Kidney glomerular epithelial cell (primary cell): Measurements from ENCODE around the gene PRM1.
A peak's percentile ranks its signal among the peaks of the same experiment; 100 is the strongest.

ENCODE experiments used
- DNase-seq: peaks from one replicate; lab custom pipeline; 2025; lab: John Stamatoyannopoulos, UW

PRM1 gene

GRCh38 chr16:11280616-11281522 lies at the start of gene PRM1:
PRM1 (minus strand) TSS chr16:11281330; CDS start chr16:11281238, 92 bp downstream.
- DNase-seq = no peak

DNA sequence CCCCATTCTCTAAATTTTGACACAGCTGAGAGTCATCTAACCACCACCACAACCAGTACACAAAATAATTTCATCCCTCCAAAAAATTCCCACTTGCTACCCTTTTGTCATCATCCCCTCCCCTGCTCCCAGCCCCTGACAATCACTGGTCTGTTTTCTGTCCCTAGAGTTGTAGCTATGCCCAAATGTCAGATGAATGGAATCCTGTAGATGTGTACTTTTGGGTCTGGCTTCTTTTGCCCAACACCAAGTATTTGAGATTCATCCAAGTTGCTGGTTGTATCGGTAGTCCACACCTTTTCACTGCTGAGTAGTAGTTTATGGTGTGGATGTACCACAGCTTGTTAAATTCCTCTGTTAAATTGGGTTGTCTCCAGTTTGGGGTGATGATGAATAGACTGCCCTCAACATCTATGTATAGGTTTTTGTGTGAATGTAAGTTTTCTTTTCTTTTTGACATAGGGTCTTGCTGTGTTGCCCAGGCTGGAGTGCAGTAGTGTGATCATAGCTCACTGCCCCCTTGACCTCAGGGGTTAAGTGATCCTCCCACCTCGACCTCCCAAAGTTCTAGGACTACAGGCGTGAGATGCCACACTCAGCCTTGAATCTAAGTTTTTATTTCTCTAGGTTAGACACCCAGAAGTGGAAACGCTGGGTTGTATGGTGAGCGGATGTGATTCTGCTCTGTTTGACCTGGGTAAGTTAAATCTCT lies 49.6 kb upstream of the PRM1 start:
- no peak for DNase-seq

- DNase-seq = no peak
These were observed 48.8 kb upstream of the PRM1 start for GRCh38 chr16:11329891-11330290.

- peak; percentile 63 for DNase-seq
These were observed 48.0 kb upstream of the PRM1 start for GRCh38 chr16:11329071-11329491.

DNA sequence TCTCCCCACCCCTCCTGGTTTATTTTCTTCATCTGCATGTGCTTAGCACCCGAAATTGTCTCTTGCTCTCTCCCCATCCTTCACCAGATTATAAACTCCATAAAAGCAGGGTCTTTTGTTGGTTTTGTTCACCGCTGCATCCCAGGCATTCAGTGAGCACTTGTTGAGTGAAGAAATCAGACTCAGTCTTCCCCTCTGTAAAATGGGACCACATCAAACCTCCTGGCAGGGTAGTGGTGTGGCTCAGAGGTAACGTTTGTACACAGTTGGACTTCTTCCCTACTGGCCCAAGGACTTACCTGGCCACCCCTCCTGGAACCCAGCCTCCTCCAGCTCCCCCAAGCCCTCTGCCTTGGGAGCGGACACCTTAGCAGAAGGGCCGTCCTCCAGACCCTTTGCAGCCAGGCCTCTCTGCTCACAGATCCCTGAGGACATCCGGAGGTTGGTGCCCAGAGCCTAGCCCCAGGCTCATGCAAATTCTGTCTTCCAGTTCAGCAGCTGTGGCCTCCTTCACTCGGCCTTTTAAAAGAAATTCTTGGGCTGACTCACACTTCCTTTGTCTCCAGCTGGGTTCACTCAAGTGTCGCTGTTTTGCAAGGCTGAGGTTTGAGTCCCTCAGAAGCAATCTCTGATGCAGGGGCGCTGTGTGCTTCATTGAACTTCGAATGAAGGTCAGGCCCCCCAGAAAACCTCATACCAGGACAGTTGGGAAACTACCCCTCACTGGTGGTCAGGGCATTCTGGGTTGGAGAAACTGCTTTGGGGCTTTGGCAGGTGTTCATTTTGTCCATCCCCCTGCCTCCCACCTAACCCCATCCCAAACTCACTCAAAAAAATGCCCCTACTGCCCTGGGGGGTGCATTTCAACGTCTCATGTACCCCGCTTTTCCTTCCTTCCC lies 47.3 kb upstream of the PRM1 start:
- peak; percentile 86 for DNase-seq

- no peak for DNase-seq
These were observed 46.4 kb upstream of the PRM1 start for GRCh38 chr16:11327277-11328171.

- DNase-seq = no peak
These were observed 45.7 kb upstream of the PRM1 start for GRCh38 chr16:11326737-11327276.

- no peak for DNase-seq
These were observed 45.1 kb upstream of the PRM1 start for GRCh38 chr16:11326084-11326736.

DNA sequence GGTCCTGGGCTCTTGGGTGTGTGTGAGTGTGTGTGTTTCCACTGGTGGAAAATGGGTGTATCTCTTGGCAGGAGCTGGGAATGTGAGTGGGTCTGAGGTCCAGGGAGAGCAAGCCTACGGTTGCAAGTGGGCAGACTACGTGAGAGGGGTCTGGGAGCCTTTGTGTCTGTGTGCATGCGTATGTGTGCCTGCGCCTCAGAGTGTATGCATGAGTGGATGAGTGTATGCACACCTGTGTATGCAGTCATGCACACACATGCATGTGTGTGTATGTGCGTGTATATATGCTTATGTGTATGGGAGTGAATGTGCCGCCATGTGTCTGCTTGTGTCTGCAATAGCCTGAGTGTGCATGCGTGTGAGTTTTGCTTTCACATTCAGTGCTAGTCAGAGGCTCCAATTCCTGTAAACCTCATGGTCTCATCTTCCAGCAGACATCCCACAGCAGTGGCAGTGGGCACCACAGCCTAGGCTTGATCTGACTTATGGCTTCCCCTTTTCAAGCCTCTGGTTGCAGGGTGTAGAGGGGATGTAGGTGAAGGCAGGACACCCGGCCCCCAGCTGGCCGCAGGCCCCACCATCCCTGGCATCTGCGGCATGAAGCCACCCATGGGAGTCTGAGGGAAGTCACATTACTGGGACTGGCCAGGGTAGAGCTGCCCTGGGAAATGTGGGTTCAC lies 44.4 kb upstream of the PRM1 start:
- DNase-seq = no peak

DNA sequence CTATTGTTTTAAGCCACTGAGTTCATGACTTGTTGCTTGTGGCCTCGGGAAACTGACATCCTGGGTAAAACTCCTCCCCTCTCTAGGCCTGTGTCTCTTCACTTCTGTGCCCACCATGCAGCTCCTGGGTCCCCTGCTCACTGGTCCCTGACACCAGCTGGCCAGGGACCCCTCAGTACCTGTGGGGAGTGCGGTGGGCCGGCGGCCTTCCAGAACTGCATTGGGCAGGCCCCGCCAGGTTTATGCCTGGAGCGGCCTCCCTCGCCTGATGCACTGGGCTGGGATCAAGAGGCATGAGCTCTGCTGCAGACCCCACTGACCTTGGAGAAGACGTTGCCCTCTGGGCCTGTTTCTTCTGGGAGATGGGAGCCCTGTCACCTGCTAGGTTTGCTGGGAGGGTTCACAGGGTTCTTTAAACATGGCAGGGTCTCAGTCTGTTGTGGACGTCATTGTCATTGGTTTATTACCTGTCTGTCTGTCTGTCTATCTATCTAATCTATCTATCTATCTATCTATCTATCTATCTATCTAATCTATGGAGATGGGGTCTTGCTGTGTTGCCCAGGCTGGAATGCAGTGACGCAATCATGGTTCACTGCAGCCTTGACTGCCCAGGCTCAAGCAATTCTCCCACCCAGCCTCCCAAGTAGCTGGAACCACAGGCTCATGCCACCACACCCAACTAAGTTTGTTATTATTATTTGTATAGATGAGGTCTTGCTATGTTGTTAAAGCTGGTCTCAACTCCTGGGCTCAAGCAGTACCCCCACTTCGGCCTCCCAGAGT lies 42.6 kb upstream of the PRM1 start:
- no peak for DNase-seq

DNA sequence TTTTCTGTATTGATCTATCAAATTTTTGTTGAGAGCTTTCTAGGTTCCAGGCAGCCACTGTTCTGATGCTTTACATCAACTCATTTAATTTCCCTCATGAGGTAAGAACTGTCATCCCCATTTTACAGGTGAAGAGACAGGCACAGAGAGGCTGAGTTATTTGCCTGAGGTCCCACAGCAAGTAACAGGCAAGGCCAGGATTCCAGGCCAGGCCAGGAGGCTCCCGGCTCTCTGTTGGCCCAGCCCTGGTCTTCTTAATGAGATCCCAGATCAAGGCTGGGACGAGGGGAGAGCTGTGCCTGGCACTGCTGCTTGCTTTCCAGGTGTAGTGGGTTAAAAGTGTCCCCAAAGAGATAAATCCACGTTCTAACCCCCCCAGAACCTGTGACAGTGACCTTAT lies 41.7 kb upstream of the PRM1 start:
- DNase-seq = no peak

- no peak for DNase-seq
These were observed 40.5 kb upstream of the PRM1 start for GRCh38 chr16:11321662-11322061.

GRCh38 chr16:11320170-11320569 lies 39.0 kb upstream of the PRM1 start:
- DNase-seq = no peak

DNA sequence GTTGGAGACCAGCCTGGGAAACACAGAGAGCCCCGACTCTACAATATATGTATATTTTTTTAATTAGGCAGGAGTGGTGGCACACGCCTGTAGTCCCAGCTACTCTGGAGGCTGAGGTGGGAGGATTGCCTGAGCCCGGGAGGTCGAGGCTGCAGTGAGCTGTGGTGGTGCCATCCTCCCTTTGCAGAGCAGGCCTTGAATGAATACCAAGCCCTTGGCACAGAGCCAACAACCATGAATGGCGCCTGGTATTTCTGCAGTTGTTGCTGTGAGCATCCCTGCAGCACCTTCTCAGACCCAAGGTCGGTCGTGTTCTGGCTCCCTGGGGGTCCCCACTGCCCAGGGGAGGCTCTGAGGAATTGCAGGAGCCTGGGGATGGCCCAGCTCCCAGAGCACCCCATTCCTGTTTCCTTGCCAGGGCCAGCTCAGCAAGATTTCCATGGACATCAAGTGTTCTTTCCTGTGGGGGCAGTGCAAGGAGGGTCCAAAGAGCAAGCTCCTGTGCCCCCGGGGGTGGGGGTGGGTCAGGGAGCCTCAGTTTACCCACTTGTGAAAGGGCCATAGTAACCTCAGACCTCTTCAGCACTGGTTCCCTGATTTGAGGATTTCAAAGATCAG lies 38.5 kb upstream of the PRM1 start:
- no peak for DNase-seq

GRCh38 chr16:11318817-11319216 lies 37.7 kb upstream of the PRM1 start:
- DNase-seq = no peak

DNA sequence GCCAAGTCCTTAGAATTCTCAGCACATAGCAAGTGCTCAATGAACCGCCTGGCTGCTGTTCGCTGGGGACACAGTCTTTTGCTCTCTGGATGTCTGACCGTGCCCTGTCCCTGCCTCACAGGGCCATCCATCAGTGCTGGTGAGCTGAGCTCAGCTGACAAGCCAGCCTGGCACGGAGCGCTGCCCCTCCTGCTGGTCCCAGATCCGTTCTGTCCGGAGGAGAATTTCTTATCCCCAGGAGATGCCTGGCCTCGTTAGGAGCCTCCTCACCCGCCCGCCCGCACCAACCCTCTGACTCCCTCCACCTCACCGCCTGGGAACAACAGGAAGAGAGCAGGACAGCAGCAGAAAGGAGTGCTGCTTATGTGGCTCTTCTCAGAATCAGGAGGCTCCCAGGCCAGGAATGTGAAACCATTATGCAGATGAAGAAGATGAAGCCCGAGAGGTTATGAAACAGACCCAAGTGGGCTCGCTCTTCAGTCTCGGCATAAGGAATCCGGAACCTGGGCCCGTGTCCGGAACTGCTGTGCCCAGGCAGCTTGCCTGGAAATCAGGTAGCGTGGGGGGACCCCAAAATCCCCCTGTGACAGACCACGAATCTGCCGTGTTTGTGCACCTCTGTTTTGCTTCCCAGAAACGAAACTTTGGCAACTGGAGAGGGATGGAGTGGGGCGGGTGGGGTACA lies 35.3 kb upstream of the PRM1 start:
- DNase-seq = peak; percentile 70

- peak; percentile 96 for DNase-seq
These were observed 34.4 kb upstream of the PRM1 start for GRCh38 chr16:11315510-11315909.
